Vagina (tissue), 2 donors: ENCODE results near the gene APOLD1. TPM values are rescaled to one million over a fixed set of nuclear protein-coding genes. Genes with fewer than 3 reads are reported as not detected.
"Not testable (repeated sequence)": the region's sequence is repeated elsewhere in the genome, so short reads cannot be mapped to it uniquely, and the experiment has no call there.

Source experiments
- DNase-seq, 2 donors: peaks; one replicate each; pipeline ENCODE4 v3.0.0-alpha.2; 2017; ENCODE audit errors: extremely low spot score in 2 of 2
- H3K27ac ChIP-seq: fragments of 200-600 bp; sonication (generic); one replicate; pipeline ENCODE4 v1.5.1; 2019
- H3K27me3 ChIP-seq: fragments of 200-600 bp; sonication (generic); one replicate; pipeline ENCODE4 v1.5.1; 2019
- H3K36me3 ChIP-seq, 2 donors: fragments of 200-600 bp; sonication (generic); one replicate each; pipeline ENCODE4 v1.5.1; 2017 to 2019
- H3K4me1 ChIP-seq: fragments of 200-600 bp; sonication (generic); one replicate; pipeline ENCODE4 v1.5.1; 2019
- H3K4me3 ChIP-seq, 2 donors: fragments of 200-600 bp; sonication (generic); 1 replicate in 1 of 2; 2 replicates in 1 of 2; pipeline ENCODE4 v1.5.1; 2016 to 2019
- H3K9me3 ChIP-seq: fragments of 200-600 bp; sonication (generic); one replicate; pipeline ENCODE4 v1.5.1; 2019
- CTCF ChIP-seq, 3 experiments: fragments of 450-650 bp in 2 of 3; fragments of 200-600 bp in 1 of 3; sonication (generic) in 1 of 3; IDR thresholded peaks; one replicate each; pipeline ENCODE4 v1.5.1; 2017 to 2019; ENCODE audit warnings: antibody characterized with exemption in 3 of 3, mild to moderate bottlenecking in 2 of 3, moderate library complexity in 2 of 3
- POLR2A ChIP-seq, 2 donors: fragments of 450-650 bp; IDR thresholded peaks; one replicate each; pipeline ENCODE4 v1.6.1; 2017; ENCODE audit warnings: antibody characterized with exemption in 2 of 2, mild to moderate bottlenecking in 2 of 2, moderate library complexity in 2 of 2
- POLR2AphosphoS5 ChIP-seq, 2 donors: sonication (generic); formaldehyde crosslinking; IDR thresholded peaks; one replicate each; pipeline ENCODE4 v1.9.0; 2017; ENCODE audit warnings: antibody characterized with exemption in 2 of 2, mild to moderate bottlenecking in 2 of 2, low read depth in 1 of 2; ENCODE audit not compliant: insufficient read depth in 1 of 2
- intact Hi-C: fragments of 100-400 bp; cut with DNase I; formaldehyde crosslinking; loops from one replicate; pipeline ENCODE4 v1.15.1; 2023
- total RNA-seq: library from RNA; depleted of rRNA; stranded (reverse); fragments of >200 nt; gene quantifications from one replicate; pipeline ENCODE4 v1.2.3, GENCODE V29; 2016

Gene APOLD1
- total RNA-seq, 1 donor from 2014 or later, result 127 TPM

- Histone ChIP-seq H3K27ac (peak overlapping the region; percentile 18), H3K27me3 (no peaks in the 10 kb centered on the region), H3K36me3 (peaks cover 0 to 41% of the 10 kb centered on the region in 2 donors), H3K4me1 (peaks cover 34% of the 10 kb centered on the region), H3K4me3 (no peak overlapping the region), H3K9me3 (no peaks in the 10 kb centered on the region)
- intact Hi-C loops, result no loop called here
- no peak for DNase-seq
- TF ChIP-seq CTCF (IDR thresholded peaks at IDR 0.05) (no peak), POLR2A (IDR thresholded peaks at IDR 0.05) (no peak), POLR2AphosphoS5 (IDR thresholded peaks at IDR 0.05; ENCODE audit: insufficient read depth in 1 of 2, low read depth in 1 of 2) (no peak)
These were observed 34.4 kb downstream of the APOLD1 start for GRCh38 chr12:12819752-12820311.

- intact Hi-C loops, H3K27me3 ChIP-seq, H3K27ac ChIP-seq, H3K4me3 ChIP-seq, DNase-seq, H3K9me3 ChIP-seq: not testable (repeated sequence)
- Histone ChIP-seq H3K4me1 (peaks cover 29% of the 10 kb centered on the region), H3K36me3 (peaks cover 0 to 46% of the 10 kb centered on the region in 2 donors)
These were observed 34.9 kb downstream of the APOLD1 start for GRCh38 chr12:12820376-12820775.

- TF ChIP-seq POLR2AphosphoS5 (IDR thresholded peaks at IDR 0.05; ENCODE audit: insufficient read depth in 1 of 2, low read depth in 1 of 2) (no peak), CTCF (IDR thresholded peaks at IDR 0.05) (no peak), POLR2A (IDR thresholded peaks at IDR 0.05) (no peak)
- no peak for DNase-seq
- intact Hi-C loops, result no loop called here
- H3K9me3 ChIP-seq, result no peaks in the 10 kb centered on the region
- no peak overlapping the region for H3K27ac ChIP-seq
- no peak overlapping the region for H3K4me3 ChIP-seq
- H3K36me3 ChIP-seq, result peaks cover 0 to 62% of the 10 kb centered on the region in 2 donors
- no peaks in the 10 kb centered on the region for H3K27me3 ChIP-seq
- peaks cover 14% of the 10 kb centered on the region for H3K4me1 ChIP-seq
These were observed 36.5 kb downstream of the APOLD1 start for GRCh38 chr12:12821975-12822374.

- H3K4me1 ChIP-seq, result peaks cover 13% of the 10 kb centered on the region
- peaks cover 0 to 71% of the 10 kb centered on the region in 2 donors for H3K36me3 ChIP-seq
- TF ChIP-seq POLR2A (IDR thresholded peaks at IDR 0.05) (no peak), CTCF (IDR thresholded peaks at IDR 0.05) (no peak), POLR2AphosphoS5 (IDR thresholded peaks at IDR 0.05; ENCODE audit: insufficient read depth in 1 of 2, low read depth in 1 of 2) (no peak)
- no peak overlapping the region for H3K4me3 ChIP-seq
- no peak overlapping the region for H3K27ac ChIP-seq
- DNase-seq, result no peak
- no peaks in the 10 kb centered on the region for H3K9me3 ChIP-seq
- H3K27me3 ChIP-seq, result no peaks in the 10 kb centered on the region
- intact Hi-C loops, result no loop called here
These were observed 37.4 kb downstream of the APOLD1 start for GRCh38 chr12:12822886-12823285.

- no peak for TF ChIP-seq POLR2A (IDR thresholded peaks at IDR 0.05)
- TF ChIP-seq POLR2AphosphoS5 (IDR thresholded peaks at IDR 0.05; ENCODE audit: insufficient read depth in 1 of 2, low read depth in 1 of 2), result no peak
- no peak for TF ChIP-seq CTCF (IDR thresholded peaks at IDR 0.05)
- no peak for DNase-seq
- Histone ChIP-seq H3K4me1 (peaks cover 13% of the 10 kb centered on the region), H3K27me3 (no peaks in the 10 kb centered on the region), H3K4me3 (no peak overlapping the region), H3K9me3 (no peaks in the 10 kb centered on the region), H3K36me3 (peaks cover 0 to 75% of the 10 kb centered on the region in 2 donors), H3K27ac (no peak overlapping the region)
- intact Hi-C loops, result no loop called here
These were observed 37.8 kb downstream of the APOLD1 start for GRCh38 chr12:12823300-12823699.
